ENCODE measurements around the gene HCFC1. TPM values are rescaled to one million over a fixed set of nuclear protein-coding genes. Genes with fewer than 3 reads are reported as not detected.

HCFC1 gene
- total RNA-seq, 1 experiment from 2014 or later: 137 TPM

DNA sequence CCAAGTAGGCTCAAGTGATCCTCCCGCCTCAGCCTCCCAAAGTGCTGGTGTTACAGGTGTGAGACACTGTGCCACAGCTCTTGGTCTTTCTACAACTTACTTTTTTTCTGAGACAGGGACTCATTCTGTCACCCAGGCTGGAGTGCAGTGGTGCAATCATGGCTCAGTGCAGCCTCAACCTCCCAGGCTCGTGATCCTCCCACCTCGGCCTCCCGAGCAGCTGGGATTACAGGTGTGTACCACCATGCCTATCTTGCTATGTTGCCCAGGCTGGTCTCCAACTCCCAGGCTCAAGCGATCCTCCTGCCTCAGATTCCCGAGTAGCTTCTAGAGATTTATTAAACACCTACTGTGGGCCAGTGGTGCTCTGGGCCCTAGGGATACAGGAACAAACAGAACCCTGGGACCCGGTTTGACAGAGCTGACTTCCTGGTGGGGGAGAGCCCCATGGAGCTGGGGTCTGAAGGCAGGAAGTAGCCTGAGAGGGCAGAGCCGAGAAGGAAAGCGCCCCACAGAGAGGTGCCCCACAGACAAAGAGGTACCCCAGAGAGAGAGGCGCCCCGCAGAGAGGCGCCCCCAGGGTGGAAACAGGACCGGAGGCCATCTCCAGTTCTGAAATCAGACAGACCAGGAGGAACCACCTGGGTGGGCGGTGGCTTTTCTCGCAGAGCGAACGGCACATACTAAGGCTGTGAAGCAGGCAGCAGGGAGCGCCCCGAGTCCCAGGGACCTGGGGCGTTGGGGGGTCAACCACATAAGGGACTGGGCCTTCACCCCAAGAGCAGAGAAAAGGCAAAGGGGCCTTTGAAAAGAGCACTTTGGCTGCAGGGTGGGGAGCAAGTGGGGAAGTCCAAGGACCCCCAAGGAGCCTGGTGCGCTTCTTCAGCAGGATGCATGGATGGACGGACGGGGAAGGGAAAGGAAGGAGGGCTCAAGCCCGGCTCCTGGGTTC lies 43.1 kb upstream of the HCFC1 start:
- intact Hi-C loops (cut with micrococcal nuclease; ENCODE audit: unreplicated experiment): no loop called here
- Histone ChIP-seq H3K27ac (ENCODE audit: low read depth, low read length, poor library complexity, severe bottlenecking) (no peak overlapping the region), H3K36me3 (ENCODE audit: insufficient read depth, low read length, poor library complexity, severe bottlenecking) (peaks cover 29% of the 10 kb centered on the region), H3K4me1 (ENCODE audit: insufficient read depth, low read length, poor library complexity, severe bottlenecking) (no peaks in the 10 kb centered on the region), H3K27me3 (replicated peaks; ENCODE audit: insufficient read depth, low read depth, low read length, poor library complexity) (no peaks in the 10 kb centered on the region), H3K9me3 (ENCODE audit: low read depth, low read length, poor library complexity, severe bottlenecking) (no peaks in the 10 kb centered on the region), H3K4me3 (ENCODE audit: low read depth, low read length, poor library complexity, severe bottlenecking) (no peak overlapping the region)
- CTCF ChIA-PET: interaction anchor here (0.8 kb wide), 1 partner anchor 32 kb away, joined by 5 read pairs; no protein-coding TSS in a partner anchor
- BruUV-seq (replicated peaks): no TSS peak
- POLR2A ChIA-PET (ENCODE audit: low non-redundant PET): no interaction called here
- no peak for TF ChIP-seq EZH2 (IDR thresholded peaks at IDR 0.05; ENCODE audit: borderline replicate concordance, low read depth, low read length, poor library complexity, severe bottlenecking)
- TF ChIP-seq, protein P1, sequence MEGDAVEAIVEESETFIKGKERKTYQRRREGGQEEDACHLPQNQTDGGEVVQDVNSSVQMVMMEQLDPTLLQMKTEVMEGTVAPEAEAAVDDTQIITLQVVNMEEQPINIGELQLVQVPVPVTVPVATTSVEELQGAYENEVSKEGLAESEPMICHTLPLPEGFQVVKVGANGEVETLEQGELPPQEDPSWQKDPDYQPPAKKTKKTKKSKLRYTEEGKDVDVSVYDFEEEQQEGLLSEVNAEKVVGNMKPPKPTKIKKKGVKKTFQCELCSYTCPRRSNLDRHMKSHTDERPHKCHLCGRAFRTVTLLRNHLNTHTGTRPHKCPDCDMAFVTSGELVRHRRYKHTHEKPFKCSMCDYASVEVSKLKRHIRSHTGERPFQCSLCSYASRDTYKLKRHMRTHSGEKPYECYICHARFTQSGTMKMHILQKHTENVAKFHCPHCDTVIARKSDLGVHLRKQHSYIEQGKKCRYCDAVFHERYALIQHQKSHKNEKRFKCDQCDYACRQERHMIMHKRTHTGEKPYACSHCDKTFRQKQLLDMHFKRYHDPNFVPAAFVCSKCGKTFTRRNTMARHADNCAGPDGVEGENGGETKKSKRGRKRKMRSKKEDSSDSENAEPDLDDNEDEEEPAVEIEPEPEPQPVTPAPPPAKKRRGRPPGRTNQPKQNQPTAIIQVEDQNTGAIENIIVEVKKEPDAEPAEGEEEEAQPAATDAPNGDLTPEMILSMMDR (conservative IDR thresholded peaks at IDR 0.05; ENCODE audit: low read depth, low read length): no peak
- DNase-seq (ENCODE audit: low spot score): peak; percentile 21

DNA sequence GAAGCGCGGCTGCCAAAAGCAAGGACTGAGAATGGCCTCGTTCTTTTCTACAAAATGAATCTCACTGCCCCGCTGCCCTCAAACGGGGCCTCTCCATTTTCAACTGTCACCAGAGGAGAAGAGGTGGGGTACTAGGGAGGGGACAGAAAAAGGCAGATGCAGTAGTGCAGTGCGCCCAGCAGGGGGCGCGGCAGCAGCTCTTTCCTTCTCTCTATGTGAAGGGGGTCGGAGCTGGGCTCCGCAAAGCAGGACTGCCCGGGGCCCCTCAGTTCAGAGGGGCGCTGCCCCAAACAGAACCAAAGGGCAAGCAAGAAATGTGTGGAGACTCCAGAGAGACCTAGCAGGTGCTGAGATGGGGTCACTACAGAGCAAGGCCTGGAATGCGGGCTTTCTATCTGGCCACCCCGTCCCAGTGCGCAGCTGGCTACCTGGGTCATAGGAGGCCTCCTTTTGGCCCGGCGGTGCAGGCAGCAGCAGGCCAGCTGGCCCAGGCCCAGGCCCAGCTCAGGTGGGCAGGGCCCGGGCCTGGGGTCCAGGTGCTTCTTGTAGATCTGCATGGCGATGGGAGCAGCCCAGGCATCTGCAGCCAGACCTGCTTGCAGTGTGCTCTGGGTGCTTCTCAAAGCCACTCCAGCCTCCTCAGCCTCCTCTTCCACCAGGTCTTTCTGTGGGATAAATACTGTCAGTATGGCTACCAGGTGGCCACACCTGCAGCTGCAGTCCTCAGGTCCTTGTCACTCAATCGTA lies 42.2 kb upstream of the HCFC1 start:
- H3K27me3 ChIP-seq (replicated peaks; ENCODE audit: insufficient read depth, low read depth, low read length, poor library complexity): no peaks in the 10 kb centered on the region
- H3K4me1 ChIP-seq (ENCODE audit: insufficient read depth, low read length, poor library complexity, severe bottlenecking): no peaks in the 10 kb centered on the region
- H3K36me3 ChIP-seq (ENCODE audit: insufficient read depth, low read length, poor library complexity, severe bottlenecking): peaks cover 29% of the 10 kb centered on the region
- BruUV-seq (replicated peaks): no TSS peak
- intact Hi-C loops (cut with micrococcal nuclease; ENCODE audit: unreplicated experiment): loop anchor here (2.0 kb wide), 2 partner anchors 37 to 521 kb away; no protein-coding TSS in a partner anchor
- no peak overlapping the region for H3K4me3 ChIP-seq (ENCODE audit: low read depth, low read length, poor library complexity, severe bottlenecking)
- ChIA-PET POLR2A (ENCODE audit: low non-redundant PET) (no interaction called here), CTCF (interaction anchor here (0.6 to 1.0 kb wide), 4 partner anchors 27 to 105 kb away, joined by 3 to 5 read pairs (median 4); no protein-coding TSS in a partner anchor)
- H3K27ac ChIP-seq (ENCODE audit: low read depth, low read length, poor library complexity, severe bottlenecking): no peak overlapping the region
- DNase-seq (ENCODE audit: low spot score): peak; percentile 65
- no peaks in the 10 kb centered on the region for H3K9me3 ChIP-seq (ENCODE audit: low read depth, low read length, poor library complexity, severe bottlenecking)
- TF ChIP-seq, protein P1 (conservative IDR thresholded peaks at IDR 0.05; ENCODE audit: low read depth, low read length): peak; percentile 96
- TF ChIP-seq EZH2 (IDR thresholded peaks at IDR 0.05; ENCODE audit: borderline replicate concordance, low read depth, low read length, poor library complexity, severe bottlenecking): no peak

DNA sequence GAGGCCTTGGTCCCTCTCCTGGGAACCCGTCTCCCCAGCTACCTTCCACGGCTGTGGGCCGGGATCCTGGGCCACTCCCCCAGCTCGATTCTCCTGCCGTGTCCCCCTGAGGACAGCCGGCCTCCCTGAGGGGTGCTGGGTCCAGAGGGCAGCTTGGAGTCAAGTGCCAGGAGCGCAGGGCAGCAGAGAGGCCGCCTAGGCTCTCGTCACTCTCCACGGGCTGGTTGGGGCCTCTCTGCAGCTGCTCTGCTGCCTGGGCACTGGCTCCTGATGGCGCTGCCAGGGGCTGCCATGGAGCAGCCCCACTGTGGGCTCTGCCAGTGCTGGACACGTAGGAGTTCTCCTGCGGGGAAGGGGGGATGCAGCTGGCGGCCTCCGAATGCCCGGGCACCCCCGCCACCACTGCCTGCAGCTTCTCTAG lies 41.4 kb upstream of the HCFC1 start:
- no peak overlapping the region for H3K4me3 ChIP-seq (ENCODE audit: low read depth, low read length, poor library complexity, severe bottlenecking)
- peaks cover 29% of the 10 kb centered on the region for H3K36me3 ChIP-seq (ENCODE audit: insufficient read depth, low read length, poor library complexity, severe bottlenecking)
- ChIA-PET POLR2A (ENCODE audit: low non-redundant PET) (no interaction called here), CTCF (interaction anchor here (0.6 to 1.0 kb wide), 2 partner anchors 27 to 534 kb away, joined by 3 to 4 read pairs; no protein-coding TSS in a partner anchor)
- H3K4me1 ChIP-seq (ENCODE audit: insufficient read depth, low read length, poor library complexity, severe bottlenecking): no peaks in the 10 kb centered on the region
- DNase-seq (ENCODE audit: low spot score): no peak
- no peaks in the 10 kb centered on the region for H3K9me3 ChIP-seq (ENCODE audit: low read depth, low read length, poor library complexity, severe bottlenecking)
- no peak overlapping the region for H3K27ac ChIP-seq (ENCODE audit: low read depth, low read length, poor library complexity, severe bottlenecking)
- intact Hi-C loops (cut with micrococcal nuclease; ENCODE audit: unreplicated experiment): loop anchor here (2.0 kb wide), 2 partner anchors 38 to 522 kb away; no protein-coding TSS in a partner anchor
- BruUV-seq (replicated peaks): no TSS peak
- no peak for TF ChIP-seq EZH2 (IDR thresholded peaks at IDR 0.05; ENCODE audit: borderline replicate concordance, low read depth, low read length, poor library complexity, severe bottlenecking)
- TF ChIP-seq, protein P1 (conservative IDR thresholded peaks at IDR 0.05; ENCODE audit: low read depth, low read length): no peak
- H3K27me3 ChIP-seq (replicated peaks; ENCODE audit: insufficient read depth, low read depth, low read length, poor library complexity): no peaks in the 10 kb centered on the region
